Measurements from ENCODE around the gene MRGPRX4.

DNA sequence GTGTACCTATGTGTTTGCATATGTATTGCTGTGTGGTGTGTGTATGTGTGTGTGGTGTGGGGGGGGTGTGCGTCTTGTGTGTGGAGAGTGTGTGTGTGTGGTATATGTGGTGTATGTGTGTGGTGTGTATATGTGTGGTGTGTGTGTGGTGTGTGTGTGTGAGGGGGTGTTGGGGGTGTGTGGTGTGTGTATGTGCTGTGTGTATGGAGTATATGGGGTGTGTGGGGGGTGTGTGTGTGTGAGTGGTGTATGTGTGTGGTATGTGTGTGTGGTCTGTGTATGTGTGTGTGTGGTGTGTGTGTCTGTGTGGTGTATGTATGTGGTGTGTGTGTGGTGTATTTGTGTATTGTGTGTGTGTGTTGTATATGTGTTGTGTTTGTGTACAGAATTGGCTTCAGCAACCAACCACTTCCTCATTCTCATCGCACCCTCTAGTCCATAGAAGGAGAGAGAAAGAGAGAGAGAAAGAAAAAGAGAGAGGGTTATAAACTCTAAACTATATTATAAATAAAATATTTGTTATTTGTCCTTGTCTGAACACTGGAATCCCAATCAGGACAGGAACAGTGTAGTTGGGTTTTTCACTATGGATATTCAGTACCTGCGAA lies 50.3 kb downstream of the MRGPRX4 start:
- TF ChIP-seq, protein P1, sequence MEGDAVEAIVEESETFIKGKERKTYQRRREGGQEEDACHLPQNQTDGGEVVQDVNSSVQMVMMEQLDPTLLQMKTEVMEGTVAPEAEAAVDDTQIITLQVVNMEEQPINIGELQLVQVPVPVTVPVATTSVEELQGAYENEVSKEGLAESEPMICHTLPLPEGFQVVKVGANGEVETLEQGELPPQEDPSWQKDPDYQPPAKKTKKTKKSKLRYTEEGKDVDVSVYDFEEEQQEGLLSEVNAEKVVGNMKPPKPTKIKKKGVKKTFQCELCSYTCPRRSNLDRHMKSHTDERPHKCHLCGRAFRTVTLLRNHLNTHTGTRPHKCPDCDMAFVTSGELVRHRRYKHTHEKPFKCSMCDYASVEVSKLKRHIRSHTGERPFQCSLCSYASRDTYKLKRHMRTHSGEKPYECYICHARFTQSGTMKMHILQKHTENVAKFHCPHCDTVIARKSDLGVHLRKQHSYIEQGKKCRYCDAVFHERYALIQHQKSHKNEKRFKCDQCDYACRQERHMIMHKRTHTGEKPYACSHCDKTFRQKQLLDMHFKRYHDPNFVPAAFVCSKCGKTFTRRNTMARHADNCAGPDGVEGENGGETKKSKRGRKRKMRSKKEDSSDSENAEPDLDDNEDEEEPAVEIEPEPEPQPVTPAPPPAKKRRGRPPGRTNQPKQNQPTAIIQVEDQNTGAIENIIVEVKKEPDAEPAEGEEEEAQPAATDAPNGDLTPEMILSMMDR (IDR thresholded peaks at IDR 0.05) = no peak
- TF ChIP-seq EZH2 (IDR thresholded peaks at IDR 0.05) = no peak
- TF ChIP-seq EZH2phosphoT487 (IDR thresholded peaks at IDR 0.05) = no peak

All from neural progenitor cell (in vitro differentiated cells).